Suprapubic skin (tissue), 4 donors: Measurements from ENCODE around the gene SLC24A4. TPM values are rescaled to one million over a fixed set of nuclear protein-coding genes. Genes with fewer than 3 reads are reported as not detected.
A peak's percentile ranks its signal among the peaks of the same experiment; 100 is the strongest.

Experiments used
- DNase-seq, 2 donors: peaks; one replicate each; pipeline ENCODE4 v3.0.0-alpha.2; 2019; ENCODE audit warnings: low spot score in 2 of 2
- H3K27ac ChIP-seq: fragments of 200-600 bp; sonication (generic); one replicate; pipeline ENCODE4 v1.5.1; 2019
- H3K27me3 ChIP-seq: fragments of 200-600 bp; sonication (generic); one replicate; pipeline ENCODE4 v1.5.1; 2019
- H3K36me3 ChIP-seq: fragments of 200-600 bp; sonication (generic); one replicate; pipeline ENCODE4 v1.5.1; 2019
- H3K4me1 ChIP-seq: fragments of 200-600 bp; sonication (generic); one replicate; pipeline ENCODE4 v1.5.1; 2019
- H3K4me3 ChIP-seq: fragments of 200-600 bp; sonication (generic); one replicate; pipeline ENCODE4 v1.5.1; 2019; ENCODE audit warnings: mild to moderate bottlenecking
- H3K9me3 ChIP-seq: fragments of 200-600 bp; sonication (generic); one replicate; pipeline ENCODE4 v1.5.1; 2019
- CTCF ChIP-seq, 2 donors: fragments of 200-600 bp in 1 of 2; fragments of 450-650 bp in 1 of 2; sonication (generic) in 1 of 2; IDR thresholded peaks; one replicate each; pipeline ENCODE4 v1.5.1; 2016 to 2019; ENCODE audit warnings: antibody characterized with exemption in 2 of 2, mild to moderate bottlenecking in 1 of 2, moderate library complexity in 1 of 2
- EP300 ChIP-seq: sonication (generic); formaldehyde crosslinking; IDR thresholded peaks from one replicate; pipeline ENCODE4 v1.6.1; 2017; ENCODE audit warnings: antibody characterized with exemption
- POLR2A ChIP-seq, 2 donors: fragments of 450-650 bp; IDR thresholded peaks; one replicate each; pipeline ENCODE4 v1.6.1; 2017; ENCODE audit warnings: antibody characterized with exemption in 2 of 2, mild to moderate bottlenecking in 2 of 2, moderate library complexity in 2 of 2
- POLR2AphosphoS5 ChIP-seq, 3 donors: sonication (generic); formaldehyde crosslinking; IDR thresholded peaks; one replicate each; pipeline ENCODE4 v1.6.1; 2017; ENCODE audit warnings: antibody characterized with exemption in 3 of 3
- WGBS: methylation state at CpG from one replicate; pipeline ENCODE4 v1.1.5; 2018; 5-methylcytosine and 5-hydroxymethylcytosine counted together
- total RNA-seq, 4 donors: library from RNA; depleted of rRNA; stranded (reverse); fragments of >200 nt; gene quantifications; one replicate each; pipeline ENCODE4 v1.1.0, GENCODE V29; 2016

SLC24A4 gene
- total RNA-seq, 4 donors from 2014 or later = 0.11 to 0.57 (median 0.34) TPM

DNA sequence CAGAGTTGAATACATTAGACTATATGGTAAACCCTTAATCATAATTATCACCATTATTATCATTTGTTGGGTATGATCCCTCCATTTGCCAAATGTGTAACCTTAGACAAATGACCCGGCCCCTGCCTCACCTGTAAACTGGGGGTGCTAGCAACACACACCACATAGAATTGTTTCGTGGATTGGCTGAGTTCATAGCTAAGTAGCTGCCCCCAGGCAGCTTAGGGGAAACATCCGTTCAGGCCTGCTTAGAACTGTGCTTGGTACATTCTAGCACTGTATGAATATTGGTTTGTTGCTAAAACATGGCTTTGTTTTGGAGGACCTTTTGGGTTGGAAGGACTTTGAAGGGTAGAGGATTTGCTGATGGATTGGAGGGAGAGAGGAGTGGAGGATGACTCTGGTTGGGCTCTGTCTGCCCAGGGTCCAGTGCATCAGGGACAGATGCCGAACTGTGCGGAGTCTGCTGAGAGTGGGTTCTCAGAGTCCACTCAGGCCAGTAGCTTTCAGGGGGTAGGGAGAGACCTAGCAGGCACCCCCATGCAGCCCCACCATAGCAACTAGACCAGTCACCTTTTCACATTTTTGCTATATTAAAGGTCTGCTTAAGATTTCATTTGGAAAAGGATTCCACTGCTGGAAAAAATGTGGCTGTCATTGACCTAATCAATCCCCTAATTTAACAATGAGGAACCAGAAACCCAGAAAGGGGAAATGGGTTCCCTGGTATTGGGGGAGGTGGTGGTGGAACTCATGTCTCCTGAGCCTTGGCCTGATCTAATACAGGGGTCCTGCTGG is 192.8 kb downstream of the SLC24A4 start:
- 72% methylated on average over 5 of the region's 5 CpGs for WGBS
- no peaks in the 10 kb centered on the region for H3K36me3 ChIP-seq
- no peaks in the 10 kb centered on the region for H3K27me3 ChIP-seq
- H3K9me3 ChIP-seq = no peaks in the 10 kb centered on the region
- no peak for TF ChIP-seq POLR2AphosphoS5 (IDR thresholded peaks at IDR 0.05)
- TF ChIP-seq EP300 = no peak
- no peak for TF ChIP-seq POLR2A (IDR thresholded peaks at IDR 0.05)
- TF ChIP-seq CTCF (IDR thresholded peaks at IDR 0.05) = no peak
- no peak overlapping the region for H3K27ac ChIP-seq
- H3K4me3 ChIP-seq = no peak overlapping the region
- H3K4me1 ChIP-seq = peaks cover 28% of the 10 kb centered on the region
- DNase-seq = no peak

DNA sequence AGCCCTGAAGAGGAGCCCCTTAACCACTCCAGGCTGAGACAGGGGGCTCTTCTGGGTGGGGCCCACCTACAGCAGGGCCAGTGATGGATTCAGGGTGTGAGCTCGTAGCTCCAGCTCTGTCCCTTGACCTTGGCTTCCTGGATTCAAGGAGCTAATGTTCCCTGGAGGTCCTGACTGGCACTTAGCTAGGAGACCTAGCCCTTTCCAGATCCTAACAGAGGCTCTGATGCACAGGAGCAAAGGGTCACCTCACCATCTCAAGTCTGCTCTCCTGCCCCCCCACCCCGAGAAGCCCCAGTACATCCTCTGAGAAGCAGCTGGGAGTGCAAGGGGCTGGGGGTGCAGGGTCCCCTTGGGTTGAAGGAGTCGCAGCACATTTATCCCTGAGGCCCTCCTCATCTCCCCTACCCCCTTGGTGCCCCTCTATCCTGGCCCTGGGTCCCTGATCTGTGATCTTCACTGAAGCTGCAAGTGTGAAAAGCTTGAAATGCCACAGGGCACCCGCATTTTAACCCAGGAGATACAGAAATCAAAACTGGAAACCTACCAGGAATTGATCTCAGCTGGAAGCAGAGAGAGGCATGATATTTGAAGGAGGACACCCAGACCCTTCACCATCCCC is 193.5 kb downstream of the SLC24A4 start:
- no peaks in the 10 kb centered on the region for H3K36me3 ChIP-seq
- H3K4me3 ChIP-seq = no peak overlapping the region
- H3K27ac ChIP-seq = no peak overlapping the region
- H3K4me1 ChIP-seq = peaks cover 24% of the 10 kb centered on the region
- DNase-seq = no peak
- no peaks in the 10 kb centered on the region for H3K9me3 ChIP-seq
- no peaks in the 10 kb centered on the region for H3K27me3 ChIP-seq
- WGBS = 100% methylated on average over 1 of the region's 4 CpGs
- TF ChIP-seq CTCF (IDR thresholded peaks at IDR 0.05) (no peak), EP300 (no peak), POLR2AphosphoS5 (IDR thresholded peaks at IDR 0.05) (no peak), POLR2A (IDR thresholded peaks at IDR 0.05) (no peak)

- Histone ChIP-seq H3K36me3 (no peaks in the 10 kb centered on the region), H3K9me3 (no peaks in the 10 kb centered on the region), H3K4me3 (no peak overlapping the region), H3K27me3 (no peaks in the 10 kb centered on the region), H3K27ac (no peak overlapping the region), H3K4me1 (peaks cover 20% of the 10 kb centered on the region)
- DNase-seq = no peak
- TF ChIP-seq EP300 (no peak), CTCF (IDR thresholded peaks at IDR 0.05) (no peak), POLR2A (IDR thresholded peaks at IDR 0.05) (no peak), POLR2AphosphoS5 (IDR thresholded peaks at IDR 0.05) (no peak)
- 85% methylated on average over 5 of the region's 5 CpGs for WGBS
Observed at GRCh38 chr14:92516966-92517506, 194.1 kb downstream of the SLC24A4 start.

GRCh38 chr14:92517761-92518160 is 194.8 kb downstream of the SLC24A4 start:
- WGBS = 67% methylated on average over 2 of the region's 2 CpGs
- peaks cover 18% of the 10 kb centered on the region for H3K4me1 ChIP-seq
- H3K9me3 ChIP-seq = no peaks in the 10 kb centered on the region
- H3K36me3 ChIP-seq = no peaks in the 10 kb centered on the region
- no peak overlapping the region for H3K27ac ChIP-seq
- TF ChIP-seq EP300 (no peak), POLR2A (IDR thresholded peaks at IDR 0.05) (no peak), CTCF (IDR thresholded peaks at IDR 0.05) (no peak), POLR2AphosphoS5 (IDR thresholded peaks at IDR 0.05) (no peak)
- H3K27me3 ChIP-seq = no peaks in the 10 kb centered on the region
- H3K4me3 ChIP-seq = no peak overlapping the region
- DNase-seq = peak in 1 of 2 donors; percentile 37
